ENCODE data around the gene TNFRSF19.
"Not testable (repeated sequence)": the region's sequence is repeated elsewhere in the genome, so short reads cannot be mapped to it uniquely, and the experiment has no call there.

Gene TNFRSF19

GRCh38 chr13:23658929-23659541, 88.8 kb downstream of the TNFRSF19 start:
- DNase-seq, result no peak

- no peak for DNase-seq
Measured at GRCh38 chr13:23660249-23660648, 90.0 kb downstream of the TNFRSF19 start.

- no peak for DNase-seq
Measured at GRCh38 chr13:23666582-23666981, 96.4 kb downstream of the TNFRSF19 start.

- no peak for DNase-seq
Measured at GRCh38 chr13:23667750-23668149, 97.5 kb downstream of the TNFRSF19 start.

GRCh38 chr13:23668562-23668961, 98.3 kb downstream of the TNFRSF19 start:
- no peak for DNase-seq

GRCh38 chr13:23670793-23671192, 100.6 kb downstream of the TNFRSF19 start:
- DNase-seq, result no peak

- DNase-seq, result no peak
Measured at GRCh38 chr13:23671377-23671776, 101.2 kb downstream of the TNFRSF19 start.

- DNase-seq, result no peak
Measured at GRCh38 chr13:23671897-23672296, 101.7 kb downstream of the TNFRSF19 start.

GRCh38 chr13:23672616-23673015, 102.4 kb downstream of the TNFRSF19 start:
- DNase-seq, result no peak

- no peak for DNase-seq
Measured at GRCh38 chr13:23673354-23673753, 103.1 kb downstream of the TNFRSF19 start.

- no peak for DNase-seq
Measured at GRCh38 chr13:23673867-23674605, 103.8 kb downstream of the TNFRSF19 start.

GRCh38 chr13:23674795-23675640, 104.8 kb downstream of the TNFRSF19 start:
- DNase-seq, result no peak

GRCh38 chr13:23677679-23678288, 107.6 kb downstream of the TNFRSF19 start:
- not testable (repeated sequence) for DNase-seq

- no peak for DNase-seq
Measured at GRCh38 chr13:23678795-23679194, 108.6 kb downstream of the TNFRSF19 start.

GRCh38 chr13:23679220-23679619, 109.0 kb downstream of the TNFRSF19 start:
- no peak for DNase-seq

GRCh38 chr13:23680845-23681669, 110.8 kb downstream of the TNFRSF19 start:
- no peak for DNase-seq

- DNase-seq, result no peak
Measured at GRCh38 chr13:23683084-23683483, 112.9 kb downstream of the TNFRSF19 start.

- DNase-seq, result no peak
Measured at GRCh38 chr13:23684647-23685046, 114.4 kb downstream of the TNFRSF19 start.

GRCh38 chr13:23685416-23685815, 115.2 kb downstream of the TNFRSF19 start:
- DNase-seq, result no peak

GRCh38 chr13:23686948-23687347, 116.7 kb downstream of the TNFRSF19 start:
- DNase-seq, result no peak

GRCh38 chr13:23687614-23688013, 117.4 kb downstream of the TNFRSF19 start:
- no peak for DNase-seq

- no peak for DNase-seq
Measured at GRCh38 chr13:23688336-23688735, 118.1 kb downstream of the TNFRSF19 start.
